GM12865 (cell line): Measurements from ENCODE around the gene SPOCK3.
"Not testable (repeated sequence)": the region's sequence is repeated elsewhere in the genome, so short reads cannot be mapped to it uniquely, and the experiment has no call there.

Experiments used
- DNase-seq: peaks from one replicate; pipeline ENCODE4 v3.0.0; 2010; ENCODE audit warnings: low read depth
- H3K4me3 ChIP-seq: 2 replicates; pipeline ENCODE4 v1.5.1; 2011; ENCODE audit warnings: mild to moderate bottlenecking, low read depth, low read length, control low read depth
- TF ChIP-seq, protein P1 (sequence below): IDR thresholded peaks from 2 replicates; pipeline ENCODE4 v1.5.1; 2011; ENCODE audit warnings: low read length, control low read depth, low read depth, inconsistent platforms; ENCODE audit not compliant: insufficient read depth; ENCODE audit errors: missing control alignments

Gene SPOCK3

DNA sequence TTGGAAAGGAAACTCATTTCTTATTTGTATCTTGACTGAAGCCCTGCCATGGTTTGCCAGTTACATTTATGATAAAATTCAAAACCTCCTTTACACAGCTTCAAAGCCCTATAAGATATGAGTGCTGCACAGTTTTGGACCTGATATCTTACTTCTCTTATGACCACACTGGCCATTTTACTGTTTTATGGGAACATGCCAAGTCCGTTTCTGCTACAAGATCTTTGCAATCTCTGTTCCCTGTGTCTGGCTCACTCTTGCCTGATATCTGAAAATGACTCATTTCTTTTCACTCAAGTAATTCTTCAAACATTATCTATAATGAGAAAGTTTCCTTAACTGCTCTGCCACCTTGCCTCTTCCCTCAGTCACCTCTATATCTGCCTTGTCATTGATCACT lies 247.3 kb downstream of the SPOCK3 start:
- TF ChIP-seq, protein P1, sequence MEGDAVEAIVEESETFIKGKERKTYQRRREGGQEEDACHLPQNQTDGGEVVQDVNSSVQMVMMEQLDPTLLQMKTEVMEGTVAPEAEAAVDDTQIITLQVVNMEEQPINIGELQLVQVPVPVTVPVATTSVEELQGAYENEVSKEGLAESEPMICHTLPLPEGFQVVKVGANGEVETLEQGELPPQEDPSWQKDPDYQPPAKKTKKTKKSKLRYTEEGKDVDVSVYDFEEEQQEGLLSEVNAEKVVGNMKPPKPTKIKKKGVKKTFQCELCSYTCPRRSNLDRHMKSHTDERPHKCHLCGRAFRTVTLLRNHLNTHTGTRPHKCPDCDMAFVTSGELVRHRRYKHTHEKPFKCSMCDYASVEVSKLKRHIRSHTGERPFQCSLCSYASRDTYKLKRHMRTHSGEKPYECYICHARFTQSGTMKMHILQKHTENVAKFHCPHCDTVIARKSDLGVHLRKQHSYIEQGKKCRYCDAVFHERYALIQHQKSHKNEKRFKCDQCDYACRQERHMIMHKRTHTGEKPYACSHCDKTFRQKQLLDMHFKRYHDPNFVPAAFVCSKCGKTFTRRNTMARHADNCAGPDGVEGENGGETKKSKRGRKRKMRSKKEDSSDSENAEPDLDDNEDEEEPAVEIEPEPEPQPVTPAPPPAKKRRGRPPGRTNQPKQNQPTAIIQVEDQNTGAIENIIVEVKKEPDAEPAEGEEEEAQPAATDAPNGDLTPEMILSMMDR = no peak
- peak; percentile 5 for DNase-seq
- H3K4me3 ChIP-seq = no peak overlapping the region

DNA sequence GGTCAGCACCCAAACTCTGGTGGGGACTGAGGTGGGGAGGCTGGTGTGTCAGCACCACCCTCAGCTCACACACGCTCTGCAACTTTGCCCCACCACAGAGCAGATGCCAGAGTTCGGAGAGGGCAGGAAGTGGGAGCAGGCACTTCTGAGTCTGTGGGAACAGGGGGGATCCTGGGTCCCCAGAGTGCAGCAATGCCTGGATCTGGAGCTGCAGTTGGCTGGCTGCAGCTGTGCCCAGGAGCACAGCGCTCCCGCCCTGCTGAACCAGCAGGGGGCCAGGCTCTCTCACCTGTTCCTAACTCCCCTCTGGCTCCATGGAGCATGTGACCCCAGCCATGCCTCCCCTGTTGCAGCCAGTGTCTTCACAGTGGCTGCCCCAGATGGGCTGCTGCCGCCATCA lies 252.4 kb downstream of the SPOCK3 start:
- DNase-seq = no peak
- no peak overlapping the region for H3K4me3 ChIP-seq
- TF ChIP-seq, protein P1 = peak; percentile 2

DNA sequence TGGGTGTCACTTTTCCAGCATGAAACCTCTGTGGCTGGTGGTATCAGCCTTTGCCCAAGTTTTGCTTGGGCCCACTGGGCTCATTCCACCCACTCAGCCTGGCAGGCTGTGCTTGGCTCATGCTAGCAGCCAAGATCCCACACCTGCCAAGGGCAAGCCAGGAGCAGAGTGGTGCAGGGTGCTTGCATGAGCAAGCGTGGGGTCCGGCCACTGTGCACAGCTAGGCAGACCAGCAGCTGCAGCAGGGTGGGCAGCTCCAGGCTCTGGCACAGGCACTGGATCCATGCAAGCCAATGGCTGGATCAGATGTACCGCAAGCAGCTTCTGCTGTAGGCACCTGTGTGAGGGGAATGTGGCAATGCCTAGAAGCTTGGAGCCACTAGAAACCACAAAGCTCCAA lies 253.9 kb downstream of the SPOCK3 start:
- no peak for DNase-seq
- TF ChIP-seq, protein P1 = no peak
- no peak overlapping the region for H3K4me3 ChIP-seq

DNA sequence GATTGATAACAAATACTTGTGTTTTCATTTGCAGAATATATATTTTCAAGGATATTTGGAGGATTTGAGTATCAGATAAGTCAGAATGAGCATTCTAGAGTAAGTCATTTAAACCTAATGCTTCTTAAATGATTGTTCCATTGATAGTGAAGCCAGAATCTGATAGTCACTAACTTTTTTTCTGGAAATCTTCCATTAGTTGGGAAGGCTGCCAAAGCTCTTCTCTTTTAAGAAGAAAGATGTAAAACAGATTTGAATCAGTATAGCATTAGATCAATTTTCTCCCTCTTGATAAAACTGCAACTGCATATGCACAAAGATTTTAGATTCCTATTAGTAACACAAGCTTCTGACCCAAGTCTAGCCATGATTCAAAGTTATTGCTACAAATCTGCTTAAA lies 256.7 kb downstream of the SPOCK3 start:
- TF ChIP-seq, protein P1 = no peak
- DNase-seq = no peak
- H3K4me3 ChIP-seq = no peak overlapping the region

DNA sequence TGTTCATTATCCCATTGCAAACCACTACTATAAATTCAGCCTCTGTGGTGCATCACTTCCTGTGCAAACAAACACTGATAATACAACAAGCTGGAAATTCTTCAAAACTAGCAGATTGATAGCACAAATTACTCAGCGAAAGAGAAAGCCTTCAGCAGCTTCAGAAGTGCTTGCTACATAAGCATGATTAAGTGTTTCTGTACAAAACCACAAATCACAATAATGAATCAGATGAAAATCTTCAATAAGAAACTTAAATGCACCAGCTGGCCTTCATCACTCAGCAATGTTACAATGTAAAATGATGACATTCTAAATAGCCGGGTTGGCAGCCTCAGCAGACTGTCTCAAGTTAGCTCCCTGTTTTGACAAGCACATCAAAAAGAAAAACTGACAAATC lies 262.2 kb downstream of the SPOCK3 start:
- DNase-seq = peak; percentile 74

DNA sequence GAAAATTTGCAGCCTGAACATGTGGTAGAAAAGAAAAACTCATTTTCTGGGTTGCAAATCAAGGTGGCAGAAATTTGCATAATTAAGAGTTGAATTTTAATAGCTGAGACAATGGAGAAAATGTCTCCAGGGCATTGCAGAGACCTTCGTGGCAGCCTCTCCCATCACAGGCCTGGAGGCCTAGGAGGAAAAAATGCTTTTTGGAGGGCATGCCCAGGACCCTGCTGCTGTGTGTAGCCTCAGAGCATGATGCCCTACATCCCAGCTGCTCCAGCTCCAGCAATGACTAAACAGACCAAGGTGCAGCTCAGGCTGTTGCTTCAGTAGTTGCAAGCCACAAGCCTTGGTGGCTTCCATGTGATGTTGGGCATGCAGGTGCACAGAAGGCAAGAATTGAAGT lies 266.1 kb downstream of the SPOCK3 start:
- DNase-seq, H3K4me3 ChIP-seq: not testable (repeated sequence)

More for the DNA sequence above, 262.2 kb downstream of the SPOCK3 start:
- TF ChIP-seq, protein P1 = no peak
- no peak overlapping the region for H3K4me3 ChIP-seq

DNA sequence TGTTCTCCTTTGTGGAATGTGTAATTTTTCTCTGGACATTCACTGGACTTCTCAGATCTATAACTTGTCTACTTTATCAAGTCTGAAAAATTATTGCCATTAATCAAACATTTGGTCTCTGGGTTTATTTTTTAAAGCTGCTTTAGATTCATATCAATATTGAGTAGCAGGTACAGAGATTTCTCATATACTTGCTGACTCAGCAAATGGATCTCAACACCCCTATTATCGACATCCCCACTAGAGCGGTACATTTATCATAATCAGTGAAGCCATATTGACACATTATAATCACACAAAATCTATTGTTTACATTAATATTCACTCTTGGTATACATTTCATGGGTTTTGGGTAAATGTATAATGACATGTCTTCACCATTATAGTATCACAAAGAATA lies 268.7 kb downstream of the SPOCK3 start:
- no peak overlapping the region for H3K4me3 ChIP-seq
- TF ChIP-seq, protein P1 = no peak
- DNase-seq = no peak
